Measurements from ENCODE around the gene RINT1. TPM values are rescaled to one million over a fixed set of nuclear protein-coding genes. Genes with fewer than 3 reads are reported as not detected.
A peak's percentile ranks its signal among the peaks of the same experiment; 100 is the strongest.

RINT1 gene
- total and polyA plus RNA-seq, 2 of the 13 experiments (the other 11 are each of a cell fraction or from before 2014, with no cell fraction given): 14.7 to 19.3 TPM

- TF ChIP-seq, protein P1, sequence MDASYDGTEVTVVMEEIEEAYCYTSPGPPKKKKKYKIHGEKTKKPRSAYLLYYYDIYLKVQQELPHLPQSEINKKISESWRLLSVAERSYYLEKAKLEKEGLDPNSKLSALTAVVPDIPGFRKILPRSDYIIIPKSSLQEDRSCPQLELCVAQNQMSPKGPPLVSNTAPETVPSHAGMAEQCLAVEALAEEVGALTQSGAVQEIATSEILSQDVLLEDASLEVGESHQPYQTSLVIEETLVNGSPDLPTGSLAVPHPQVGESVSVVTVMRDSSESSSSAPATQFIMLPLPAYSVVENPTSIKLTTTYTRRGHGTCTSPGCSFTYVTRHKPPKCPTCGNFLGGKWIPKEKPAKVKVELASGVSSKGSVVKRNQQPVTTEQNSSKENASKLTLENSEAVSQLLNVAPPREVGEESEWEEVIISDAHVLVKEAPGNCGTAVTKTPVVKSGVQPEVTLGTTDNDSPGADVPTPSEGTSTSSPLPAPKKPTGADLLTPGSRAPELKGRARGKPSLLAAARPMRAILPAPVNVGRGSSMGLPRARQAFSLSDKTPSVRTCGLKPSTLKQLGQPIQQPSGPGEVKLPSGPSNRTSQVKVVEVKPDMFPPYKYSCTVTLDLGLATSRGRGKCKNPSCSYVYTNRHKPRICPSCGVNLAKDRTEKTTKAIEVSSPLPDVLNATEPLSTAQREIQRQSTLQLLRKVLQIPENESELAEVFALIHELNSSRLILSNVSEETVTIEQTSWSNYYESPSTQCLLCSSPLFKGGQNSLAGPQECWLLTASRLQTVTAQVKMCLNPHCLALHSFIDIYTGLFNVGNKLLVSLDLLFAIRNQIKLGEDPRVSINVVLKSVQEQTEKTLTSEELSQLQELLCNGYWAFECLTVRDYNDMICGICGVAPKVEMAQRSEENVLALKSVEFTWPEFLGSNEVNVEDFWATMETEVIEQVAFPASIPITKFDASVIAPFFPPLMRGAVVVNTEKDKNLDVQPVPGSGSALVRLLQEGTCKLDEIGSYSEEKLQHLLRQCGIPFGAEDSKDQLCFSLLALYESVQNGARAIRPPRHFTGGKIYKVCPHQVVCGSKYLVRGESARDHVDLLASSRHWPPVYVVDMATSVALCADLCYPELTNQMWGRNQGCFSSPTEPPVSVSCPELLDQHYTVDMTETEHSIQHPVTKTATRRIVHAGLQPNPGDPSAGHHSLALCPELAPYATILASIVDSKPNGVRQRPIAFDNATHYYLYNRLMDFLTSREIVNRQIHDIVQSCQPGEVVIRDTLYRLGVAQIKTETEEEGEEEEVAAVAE (CRISPR knock-in tag; IDR thresholded peaks at IDR 0.05; ENCODE audit: borderline replicate concordance): no peak
- TF ChIP-seq, protein P2, sequence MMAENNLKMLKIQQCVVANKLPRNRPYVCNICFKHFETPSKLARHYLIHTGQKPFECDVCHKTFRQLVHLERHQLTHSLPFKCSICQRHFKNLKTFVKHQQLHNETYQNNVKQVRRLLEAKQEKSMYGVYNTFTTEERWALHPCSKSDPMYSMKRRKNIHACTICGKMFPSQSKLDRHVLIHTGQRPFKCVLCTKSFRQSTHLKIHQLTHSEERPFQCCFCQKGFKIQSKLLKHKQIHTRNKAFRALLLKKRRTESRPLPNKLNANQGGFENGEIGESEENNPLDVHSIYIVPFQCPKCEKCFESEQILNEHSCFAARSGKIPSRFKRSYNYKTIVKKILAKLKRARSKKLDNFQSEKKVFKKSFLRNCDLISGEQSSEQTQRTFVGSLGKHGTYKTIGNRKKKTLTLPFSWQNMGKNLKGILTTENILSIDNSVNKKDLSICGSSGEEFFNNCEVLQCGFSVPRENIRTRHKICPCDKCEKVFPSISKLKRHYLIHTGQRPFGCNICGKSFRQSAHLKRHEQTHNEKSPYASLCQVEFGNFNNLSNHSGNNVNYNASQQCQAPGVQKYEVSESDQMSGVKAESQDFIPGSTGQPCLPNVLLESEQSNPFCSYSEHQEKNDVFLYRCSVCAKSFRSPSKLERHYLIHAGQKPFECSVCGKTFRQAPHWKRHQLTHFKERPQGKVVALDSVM (CRISPR knock-in tag; IDR thresholded peaks at IDR 0.05): no peak
- TF ChIP-seq ZBTB14 (CRISPR knock-in tag; IDR thresholded peaks at IDR 0.05) (no peak), CCAR2 (optimal IDR thresholded peaks at IDR 0.05; ENCODE audit: low read depth, low read length) (no peak), KDM2A (CRISPR knock-in tag; IDR thresholded peaks at IDR 0.05; ENCODE audit: borderline replicate concordance, low read depth) (no peak; the same call in 1 of the 2 replicates), ZNF557 (CRISPR knock-in tag; IDR thresholded peaks at IDR 0.05) (no peak), SMAD1 (CRISPR knock-in tag; IDR thresholded peaks at IDR 0.05; ENCODE audit: borderline replicate concordance, low read depth) (peak; percentile 50; the same call in 1 of the 2 replicates), RAD21 (CRISPR knock-in tag; IDR thresholded peaks at IDR 0.05) (no peak; the same call in 1 of the 2 replicates), ATF7-NPFF (CRISPR knock-in tag; IDR thresholded peaks at IDR 0.05; ENCODE audit: low read depth) (no peak), PHF8 (CRISPR knock-in tag; IDR thresholded peaks at IDR 0.05) (peak; percentile 55; the same call in 1 of the 2 replicates), YEATS2 (CRISPR knock-in tag; IDR thresholded peaks at IDR 0.05; ENCODE audit: borderline replicate concordance) (no peak), ARNTL (CRISPR knock-in tag; IDR thresholded peaks at IDR 0.05) (no peak), HDAC2 (CRISPR knock-in tag; IDR thresholded peaks at IDR 0.05) (peak; percentile 39; the same call in 1 of the 2 replicates), ZNF230 (CRISPR knock-in tag; IDR thresholded peaks at IDR 0.05) (0 out of 2 replicates have a peak, but pooled peaks have one; percentile 4)
- TF ChIP-seq, protein P3, sequence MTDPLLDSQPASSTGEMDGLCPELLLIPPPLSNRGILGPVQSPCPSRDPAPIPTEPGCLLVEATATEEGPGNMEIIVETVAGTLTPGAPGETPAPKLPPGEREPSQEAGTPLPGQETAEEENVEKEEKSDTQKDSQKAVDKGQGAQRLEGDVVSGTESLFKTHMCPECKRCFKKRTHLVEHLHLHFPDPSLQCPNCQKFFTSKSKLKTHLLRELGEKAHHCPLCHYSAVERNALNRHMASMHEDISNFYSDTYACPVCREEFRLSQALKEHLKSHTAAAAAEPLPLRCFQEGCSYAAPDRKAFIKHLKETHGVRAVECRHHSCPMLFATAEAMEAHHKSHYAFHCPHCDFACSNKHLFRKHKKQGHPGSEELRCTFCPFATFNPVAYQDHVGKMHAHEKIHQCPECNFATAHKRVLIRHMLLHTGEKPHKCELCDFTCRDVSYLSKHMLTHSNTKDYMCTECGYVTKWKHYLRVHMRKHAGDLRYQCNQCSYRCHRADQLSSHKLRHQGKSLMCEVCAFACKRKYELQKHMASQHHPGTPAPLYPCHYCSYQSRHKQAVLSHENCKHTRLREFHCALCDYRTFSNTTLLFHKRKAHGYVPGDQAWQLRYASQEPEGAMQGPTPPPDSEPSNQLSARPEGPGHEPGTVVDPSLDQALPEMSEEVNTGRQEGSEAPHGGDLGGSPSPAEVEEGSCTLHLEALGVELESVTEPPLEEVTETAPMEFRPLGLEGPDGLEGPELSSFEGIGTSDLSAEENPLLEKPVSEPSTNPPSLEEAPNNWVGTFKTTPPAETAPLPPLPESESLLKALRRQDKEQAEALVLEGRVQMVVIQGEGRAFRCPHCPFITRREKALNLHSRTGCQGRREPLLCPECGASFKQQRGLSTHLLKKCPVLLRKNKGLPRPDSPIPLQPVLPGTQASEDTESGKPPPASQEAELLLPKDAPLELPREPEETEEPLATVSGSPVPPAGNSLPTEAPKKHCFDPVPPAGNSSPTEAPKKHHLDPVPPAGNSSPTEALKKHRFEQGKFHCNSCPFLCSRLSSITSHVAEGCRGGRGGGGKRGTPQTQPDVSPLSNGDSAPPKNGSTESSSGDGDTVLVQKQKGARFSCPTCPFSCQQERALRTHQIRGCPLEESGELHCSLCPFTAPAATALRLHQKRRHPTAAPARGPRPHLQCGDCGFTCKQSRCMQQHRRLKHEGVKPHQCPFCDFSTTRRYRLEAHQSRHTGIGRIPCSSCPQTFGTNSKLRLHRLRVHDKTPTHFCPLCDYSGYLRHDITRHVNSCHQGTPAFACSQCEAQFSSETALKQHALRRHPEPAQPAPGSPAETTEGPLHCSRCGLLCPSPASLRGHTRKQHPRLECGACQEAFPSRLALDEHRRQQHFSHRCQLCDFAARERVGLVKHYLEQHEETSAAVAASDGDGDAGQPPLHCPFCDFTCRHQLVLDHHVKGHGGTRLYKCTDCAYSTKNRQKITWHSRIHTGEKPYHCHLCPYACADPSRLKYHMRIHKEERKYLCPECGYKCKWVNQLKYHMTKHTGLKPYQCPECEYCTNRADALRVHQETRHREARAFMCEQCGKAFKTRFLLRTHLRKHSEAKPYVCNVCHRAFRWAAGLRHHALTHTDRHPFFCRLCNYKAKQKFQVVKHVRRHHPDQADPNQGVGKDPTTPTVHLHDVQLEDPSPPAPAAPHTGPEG (CRISPR knock-in tag; IDR thresholded peaks at IDR 0.05): no peak
Observed at GRCh38 chr7:105521027-105521716, 10.8 kb upstream of the RINT1 start (continued).
